PC-9 (cell line): Measurements from ENCODE around the gene FAM83C.

Experiments
- CTCF ChIP-seq: fragments of 200-600 bp; sonication (generic); conservative IDR thresholded peaks from 2 replicates; pipeline ENCODE4 v1.6.1; 2017; ENCODE audit warnings: mixed run types, antibody characterized with exemption, mild to moderate bottlenecking, moderate library complexity
- EZH2 ChIP-seq: fragments of 200-600 bp; sonication (generic); IDR thresholded peaks from 2 replicates; pipeline ENCODE4 v1.8.0; 2017; ENCODE audit warnings: antibody characterized with exemption, low read depth

GRCh38 chr20:35341366-35342028, 49.3 kb upstream of the FAM83C start:
- no peak for TF ChIP-seq CTCF
- TF ChIP-seq EZH2, result no peak
